ENCODE measurements around the gene AP1S1.

GRCh38 chr7:101113836-101114235 lies 40.4 kb upstream of the AP1S1 start:
- no peak for TF ChIP-seq CTCF (conservative IDR thresholded peaks at IDR 0.05)
- no peak for TF ChIP-seq EZH2 (IDR thresholded peaks at IDR 0.05; ENCODE audit: low read depth)
